Left ventricle myocardium inferior (tissue), 1 donor: ENCODE data around the gene BPIFB6. TPM values are rescaled to one million over a fixed set of nuclear protein-coding genes. Genes with fewer than 3 reads are reported as not detected.

Experiments used
- DNase-seq: peaks from one replicate; pipeline ENCODE4 v3.0.0-alpha.2; 2020
- H3K27ac ChIP-seq: fragments of 200-600 bp; replicated peaks from 2 replicates; pipeline ENCODE4 v1.8.0; 2021
- H3K27me3 ChIP-seq: fragments of 200-600 bp; 2 replicates; pipeline ENCODE4 v1.8.0; 2021; ENCODE audit warnings: low read depth
- H3K36me3 ChIP-seq: fragments of 200-600 bp; 2 replicates; pipeline ENCODE4 v1.8.0; 2021
- H3K4me1 ChIP-seq: fragments of 200-600 bp; 2 replicates; pipeline ENCODE4 v1.8.0; 2021
- H3K4me3 ChIP-seq: fragments of 200-600 bp; 2 replicates; pipeline ENCODE4 v1.8.0; 2021; ENCODE audit warnings: mild to moderate bottlenecking, moderate library complexity
- H3K9me3 ChIP-seq: fragments of 200-600 bp; replicated peaks from 2 replicates; pipeline ENCODE4 v1.8.0; 2021
- CTCF ChIP-seq: fragments of 200-600 bp; IDR thresholded peaks from 2 replicates; pipeline ENCODE4 v1.8.0; 2021; ENCODE audit warnings: antibody characterized with exemption, mild to moderate bottlenecking, borderline replicate concordance
- intact Hi-C: fragments of 100-400 bp; cut with micrococcal nuclease; formaldehyde crosslinking; loops from one replicate; pipeline ENCODE4 v1.11.0; 2022
- total RNA-seq: library from RNA; stranded (reverse); fragmentation: NEBNext Ultra II Directional; extraction: Animal tissue kit (Norgen Biotek cat#: 25700); gene quantifications from one replicate; pipeline ENCODE4 v1.2.1, GENCODE V29; 2021
- donor health status: DM: no; HTN: yes; CAD: no; lungs with severe emphysema.

BPIFB6 gene
- total RNA-seq, 1 donor from 2014 or later = not detected

GRCh38 chr20:33051333-33051732 is 19.9 kb downstream of the BPIFB6 start:
- Histone ChIP-seq H3K27me3 (peaks cover 24% of the 10 kb centered on the region), H3K27ac (no peak overlapping the region), H3K4me3 (no peak overlapping the region), H3K36me3 (no peaks in the 10 kb centered on the region), H3K9me3 (peaks cover 6% of the 10 kb centered on the region), H3K4me1 (no peaks in the 10 kb centered on the region)
- no peak for TF ChIP-seq CTCF
- DNase-seq = no peak
- intact Hi-C loops = no loop called here

GRCh38 chr20:33053291-33054106 is 22.1 kb downstream of the BPIFB6 start, which contains the start of gene BPIFB3:
BPIFB3 (plus strand) TSS chr20:33053903; CDS start chr20:33055436, 1,533 bp downstream.
- intact Hi-C loops = no loop called here
- no peaks in the 10 kb centered on the region for H3K9me3 ChIP-seq
- no peak within 1 kb of the TSS for H3K4me3 ChIP-seq
- no peaks in the 10 kb centered on the region for H3K4me1 ChIP-seq
- H3K27me3 ChIP-seq = peaks cover 24% of the 10 kb centered on the region
- DNase-seq = no peak
- no peak for TF ChIP-seq CTCF
- H3K27ac ChIP-seq = no peak within 1 kb of the TSS
- H3K36me3 ChIP-seq = no peaks in the 10 kb centered on the region

- TF ChIP-seq CTCF = no peak
- H3K9me3 ChIP-seq = no peaks in the 10 kb centered on the region
- intact Hi-C loops = no loop called here
Observed at GRCh38 chr20:33054381-33054780, 22.9 kb downstream of the BPIFB6 start.

GRCh38 chr20:33054791-33055190 is 23.3 kb downstream of the BPIFB6 start:
- TF ChIP-seq CTCF = no peak
- intact Hi-C loops = no loop called here
- no peaks in the 10 kb centered on the region for H3K9me3 ChIP-seq
- no peak overlapping the region for H3K4me3 ChIP-seq
- H3K4me1 ChIP-seq = no peaks in the 10 kb centered on the region
- no peak for DNase-seq
- H3K27me3 ChIP-seq = peaks cover 27% of the 10 kb centered on the region
- H3K36me3 ChIP-seq = no peaks in the 10 kb centered on the region
- H3K27ac ChIP-seq = no peak overlapping the region

More at GRCh38 chr20:33054381-33054780, 22.9 kb downstream of the BPIFB6 start:
- Histone ChIP-seq H3K4me1 (no peaks in the 10 kb centered on the region), H3K27me3 (peaks cover 24% of the 10 kb centered on the region), H3K4me3 (no peak overlapping the region), H3K36me3 (no peaks in the 10 kb centered on the region), H3K27ac (no peak overlapping the region)
- DNase-seq = no peak

GRCh38 chr20:33059136-33059535 is 27.7 kb downstream of the BPIFB6 start:
- H3K36me3 ChIP-seq = no peaks in the 10 kb centered on the region
- H3K9me3 ChIP-seq = no peaks in the 10 kb centered on the region
- no peak for DNase-seq
- H3K4me3 ChIP-seq = no peak overlapping the region
- no peak overlapping the region for H3K27ac ChIP-seq
- no peaks in the 10 kb centered on the region for H3K4me1 ChIP-seq
- H3K27me3 ChIP-seq = peaks cover 21% of the 10 kb centered on the region
- intact Hi-C loops = no loop called here
- no peak for TF ChIP-seq CTCF
